ENCODE data around the gene BPTF. TPM values are rescaled to one million over a fixed set of nuclear protein-coding genes. Genes with fewer than 3 reads are reported as not detected.

Gene BPTF
- total RNA-seq, 4 donors from 2014 or later: 29.3 to 43.9 (median 38.1) TPM

GRCh38 chr17:68029512-68030215 lies 204.4 kb downstream of the BPTF start:
- H3K4me3 ChIP-seq: no peak overlapping the region
- in situ Hi-C loops (cut with MboI; ENCODE audit: low sequenced_read_pairs in 4 of 4): no loop called here
- no peak for DNase-seq
- no peaks in the 10 kb centered on the region for H3K27me3 ChIP-seq
- intact Hi-C loops (cut with DNase I; ENCODE audit: low total_unique reads): loop anchor here (10.0 kb wide), 1 partner anchor 315 kb away; the partner anchor contains the start of gene NOL11
- H3K36me3 ChIP-seq: no peaks in the 10 kb centered on the region
- no peak for ATAC-seq
- peaks cover 0 to under 1% of the 10 kb centered on the region in 2 donors for H3K4me1 ChIP-seq
- no peak overlapping the region for H3K27ac ChIP-seq
- no peaks in the 10 kb centered on the region for H3K9me3 ChIP-seq
- TF ChIP-seq POLR2A (IDR thresholded peaks at IDR 0.05) (no peak), CTCF (IDR thresholded peaks at IDR 0.05 in 4 of 5, conservative IDR thresholded peaks at IDR 0.05 in 1 of 5) (no peak)

Other genes with a start within 250 kb of the BPTF start
- 10 to 100 TPM; 22.2 to 40.9 (median 36.4) TPM for gene NOL11, start 107.6 kb upstream of the BPTF start, total RNA-seq
- 1 to 10 TPM; 1.5 to 9.0 (median 5.6) TPM for gene C17orf58, start 171.0 kb downstream of the BPTF start, total RNA-seq
- 10 to 100 TPM; 14.5 to 23.3 (median 19.3) TPM for gene KPNA2, start 210.2 kb downstream of the BPTF start, total RNA-seq